HTERT RPE-1 (cell line): ENCODE results near the gene LAIR1.
"Not testable (repeated sequence)": the region's sequence is repeated elsewhere in the genome, so short reads cannot be mapped to it uniquely, and the experiment has no call there.

ENCODE experiments used
- in situ Hi-C: fragments of 300-500 bp; cut with MboI; formaldehyde crosslinking; loops from 4 replicates; pipeline ENCODE4 v1.14.3; 2020; ENCODE audit warnings: low sequenced_read_pairs

LAIR1 gene, protein sequence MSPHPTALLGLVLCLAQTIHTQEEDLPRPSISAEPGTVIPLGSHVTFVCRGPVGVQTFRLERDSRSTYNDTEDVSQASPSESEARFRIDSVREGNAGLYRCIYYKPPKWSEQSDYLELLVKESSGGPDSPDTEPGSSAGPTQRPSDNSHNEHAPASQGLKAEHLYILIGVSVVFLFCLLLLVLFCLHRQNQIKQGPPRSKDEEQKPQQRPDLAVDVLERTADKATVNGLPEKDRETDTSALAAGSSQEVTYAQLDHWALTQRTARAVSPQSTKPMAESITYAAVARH

DNA sequence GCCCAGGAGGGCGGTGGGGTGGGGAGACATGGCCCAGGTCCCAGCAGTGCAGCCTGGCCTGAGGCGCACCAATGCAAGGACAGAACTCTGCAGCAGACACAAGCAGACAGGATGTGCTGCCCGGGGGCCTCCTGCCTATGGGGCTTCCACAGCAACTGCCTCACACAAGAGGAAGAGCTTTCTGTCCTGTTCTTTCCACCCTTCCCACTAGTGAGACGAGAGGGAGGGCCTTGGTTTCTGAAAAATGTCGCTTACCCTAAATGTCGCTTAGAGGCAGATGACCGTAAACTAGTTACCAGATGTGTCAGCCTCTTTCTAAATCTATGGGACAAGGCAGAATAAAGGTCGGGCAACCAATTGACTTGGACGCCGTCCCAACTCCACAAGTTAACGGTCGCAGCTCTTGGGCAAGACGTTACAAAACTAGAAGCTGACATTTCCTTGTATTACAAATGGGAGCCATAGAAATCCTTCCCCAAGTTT is at the start of gene LAIR1:
LAIR1 (minus strand) TSS at position 157 of the 483 bp plus-strand sequence; CDS start at position 30, 127 bp downstream.
- in situ Hi-C loops, result no loop called here

- in situ Hi-C loops, result no loop called here
These were observed 49.4 kb upstream of the LAIR1 start for GRCh38 chr19:54414156-54414555.

DNA sequence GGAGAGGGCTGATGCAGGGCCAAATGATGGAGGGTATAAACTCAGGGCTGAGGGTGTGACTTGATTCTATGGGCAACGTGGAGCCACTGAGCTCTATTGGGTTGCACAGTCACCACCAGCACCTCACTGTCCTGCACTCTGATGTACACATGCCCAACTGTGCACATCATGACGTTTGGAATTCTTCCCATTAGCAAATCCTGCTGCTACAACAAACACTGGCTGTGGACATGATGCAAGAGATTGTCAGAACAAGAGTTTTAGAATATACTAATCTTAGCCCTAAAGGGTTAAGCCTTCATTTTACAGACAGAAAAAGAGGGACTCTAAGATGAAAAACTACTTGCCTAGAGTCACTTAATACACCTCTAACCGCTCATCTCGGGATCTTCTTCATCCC is 48.1 kb upstream of the LAIR1 start:
- in situ Hi-C loops, result no loop called here

DNA sequence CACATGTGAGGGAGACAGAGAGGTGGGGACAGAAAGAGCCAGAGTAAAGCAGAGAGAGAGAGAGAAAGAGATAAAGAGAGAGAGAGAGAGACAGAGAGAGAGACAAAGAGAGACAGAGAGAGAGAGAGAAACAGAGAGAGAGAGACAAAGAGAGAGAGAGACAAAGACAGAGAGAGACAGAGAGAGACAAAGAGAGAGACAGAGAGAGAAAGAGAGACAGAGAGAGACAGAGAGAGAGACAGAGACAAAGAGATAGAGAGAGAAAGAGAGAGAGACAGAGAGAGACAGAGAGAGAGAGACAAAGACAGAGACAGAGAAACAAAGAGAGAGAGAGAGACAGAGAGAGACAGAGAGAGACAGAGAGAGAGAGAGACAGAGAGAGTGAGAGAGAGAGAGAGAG is 46.3 kb upstream of the LAIR1 start:
- in situ Hi-C loops, result no loop called here

GRCh38 chr19:54408456-54409026 is 43.8 kb upstream of the LAIR1 start:
- in situ Hi-C loops, result no loop called here

DNA sequence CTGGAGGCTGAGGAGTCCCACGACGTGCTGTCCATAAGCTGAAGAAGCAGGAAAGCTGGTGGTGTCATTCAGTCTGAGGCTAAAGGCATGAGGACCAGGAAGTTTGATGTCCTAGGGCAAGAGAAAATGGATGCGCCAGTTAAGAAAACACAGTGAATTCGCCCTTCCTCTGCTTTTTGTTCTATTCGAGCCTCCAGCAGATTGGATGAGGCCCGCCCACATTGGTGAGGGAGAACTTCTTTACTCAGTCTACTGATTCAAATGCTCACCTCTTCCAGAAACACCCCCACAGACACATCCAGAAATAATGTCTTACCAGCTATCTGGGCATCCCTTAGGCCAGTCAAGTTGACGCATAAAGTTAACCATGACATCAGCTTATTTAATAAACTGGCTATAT is 43.0 kb upstream of the LAIR1 start:
- in situ Hi-C loops, result no loop called here

DNA sequence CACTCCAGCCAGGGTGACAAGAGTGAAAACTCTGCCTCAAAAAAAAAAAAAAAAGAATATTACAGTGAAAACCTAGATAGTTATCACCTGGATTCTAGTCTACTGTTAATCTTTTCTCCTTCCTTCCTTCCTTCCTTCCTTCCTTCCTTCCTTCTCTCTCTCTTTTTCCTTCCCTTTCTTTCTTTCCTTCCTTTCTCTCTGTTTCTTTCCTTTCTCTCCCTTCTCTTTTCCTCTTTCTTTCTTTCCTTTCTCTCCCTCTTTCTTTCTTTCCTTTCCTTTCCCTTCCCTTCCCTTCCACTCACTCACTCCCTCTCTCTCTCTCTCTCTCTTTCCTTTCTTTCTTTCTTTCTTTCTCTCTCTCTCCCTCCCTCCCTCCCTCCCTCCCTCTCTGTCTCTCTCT is 40.9 kb upstream of the LAIR1 start:
- in situ Hi-C loops, result no loop called here

- in situ Hi-C loops, result no loop called here
These were observed 38.3 kb upstream of the LAIR1 start for GRCh38 chr19:54403054-54403453.

DNA sequence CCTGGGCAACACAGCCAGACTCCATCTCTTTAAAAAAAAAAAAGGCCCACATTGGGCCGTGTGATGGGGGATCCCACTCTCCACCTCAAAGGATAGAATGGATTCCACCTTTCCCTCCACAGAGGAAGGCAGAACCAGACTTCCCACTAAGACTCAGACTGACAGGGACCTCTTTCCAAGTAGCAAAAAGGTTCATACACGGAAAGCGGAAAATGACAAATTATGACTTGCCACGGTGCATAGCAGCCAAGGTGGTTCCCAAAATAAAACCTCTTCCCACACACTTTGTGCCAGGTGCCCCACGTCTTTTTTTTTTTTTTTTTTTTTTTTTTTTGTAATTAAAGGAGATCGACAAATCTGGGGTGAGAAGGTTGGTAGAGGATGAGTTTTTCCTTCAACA is 36.2 kb upstream of the LAIR1 start:
- in situ Hi-C loops, result no loop called here

GRCh38 chr19:54399189-54399588 is 34.5 kb upstream of the LAIR1 start:
- in situ Hi-C loops, result no loop called here

GRCh38 chr19:54395685-54396084 is 31.0 kb upstream of the LAIR1 start:
- in situ Hi-C loops, result no loop called here

DNA sequence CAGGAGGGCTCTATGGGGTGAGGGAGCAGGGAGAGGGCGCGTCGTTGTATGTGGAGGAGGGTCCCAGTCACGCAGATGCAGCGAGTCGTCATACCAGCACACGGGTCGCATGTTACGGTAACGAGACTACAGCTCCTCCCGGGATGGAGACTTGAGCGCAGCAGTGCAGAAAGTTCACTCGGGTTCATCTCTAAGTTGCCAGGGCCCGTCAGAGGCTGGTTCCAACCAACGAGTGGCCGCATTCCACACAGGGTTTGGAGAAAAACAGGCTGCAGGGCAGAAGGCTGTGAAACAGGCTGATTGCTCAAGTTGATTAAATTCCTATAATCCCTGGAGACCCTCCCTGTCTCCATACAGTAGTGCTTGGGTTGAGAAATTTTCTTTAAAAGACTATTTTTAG is 28.6 kb upstream of the LAIR1 start:
- in situ Hi-C loops, result no loop called here

GRCh38 chr19:54392105-54392504 is 27.4 kb upstream of the LAIR1 start:
- in situ Hi-C loops, result no loop called here

- in situ Hi-C loops, result no loop called here
These were observed 26.9 kb upstream of the LAIR1 start for GRCh38 chr19:54391589-54392061.

GRCh38 chr19:54390942-54391577 is 26.3 kb upstream of the LAIR1 start:
- in situ Hi-C loops, result no loop called here

GRCh38 chr19:54389553-54389952 is 24.8 kb upstream of the LAIR1 start:
- in situ Hi-C loops, result no loop called here

GRCh38 chr19:54388802-54389139 is 24.0 kb upstream of the LAIR1 start:
- in situ Hi-C loops, result no loop called here

GRCh38 chr19:54387991-54388801 is 23.5 kb upstream of the LAIR1 start:
- in situ Hi-C loops, result no loop called here

DNA sequence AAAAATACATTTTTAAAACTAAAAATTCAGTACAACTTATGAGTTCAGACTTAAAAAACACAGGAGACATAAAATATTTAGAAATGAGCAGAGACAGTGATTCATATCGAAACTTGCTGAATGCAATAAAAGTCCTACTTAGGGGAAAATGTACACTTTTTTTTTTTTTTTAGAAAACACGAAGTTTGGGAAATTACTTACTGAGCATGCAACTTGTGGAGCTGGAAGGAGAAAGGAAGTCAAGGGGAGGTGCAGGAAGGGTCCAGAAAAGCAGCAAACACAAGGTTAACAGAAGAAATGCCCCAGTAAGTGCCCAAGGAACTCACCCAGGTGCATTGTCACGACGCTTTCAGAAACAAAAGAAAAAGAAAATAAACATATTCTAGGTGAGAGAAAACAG is 18.6 kb upstream of the LAIR1 start:
- in situ Hi-C loops, result no loop called here

- in situ Hi-C loops, result not testable (repeated sequence)
These were observed 17.3 kb upstream of the LAIR1 start for GRCh38 chr19:54382041-54382440.

- in situ Hi-C loops, result no loop called here
These were observed 16.2 kb upstream of the LAIR1 start for GRCh38 chr19:54380897-54381296.
